ENCODE data around the gene TANC1.

DNA sequence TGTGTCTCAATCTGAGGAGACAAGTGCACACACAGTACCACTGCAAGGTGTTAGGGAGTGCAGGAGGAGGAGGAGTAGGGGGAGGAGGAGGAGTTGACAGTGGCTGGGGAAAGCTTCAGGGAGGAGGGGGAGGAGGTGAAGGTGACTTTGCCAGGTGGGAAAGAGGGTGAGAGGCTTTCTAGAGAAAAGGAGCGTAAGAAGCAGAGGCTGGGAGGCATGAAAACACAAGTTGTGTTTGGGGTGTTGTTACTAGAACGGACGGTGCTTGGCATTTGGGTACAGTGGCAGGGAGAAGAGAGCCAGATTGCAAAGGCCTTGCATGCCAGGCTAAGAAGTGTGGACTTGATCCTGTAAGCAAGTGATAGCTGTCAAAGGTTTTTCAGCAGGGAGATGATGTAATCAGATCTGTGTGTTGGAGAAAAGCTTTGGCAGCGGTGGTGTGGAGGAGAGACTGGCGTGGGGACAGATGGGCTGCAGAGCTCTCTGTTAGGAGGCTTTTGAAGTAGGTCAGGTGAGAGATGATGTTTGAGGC is 16.2 kb downstream of the TANC1 start:
- no peak for TF ChIP-seq TAF1 (IDR thresholded peaks at IDR 0.05; ENCODE audit: borderline replicate concordance, insufficient read depth, low read length)
- TF ChIP-seq FOXP2 (optimal IDR thresholded peaks at IDR 0.05; ENCODE audit: borderline replicate concordance, extremely low read depth, extremely low read length, insufficient read depth) = no peak
- TF ChIP-seq, protein P1, sequence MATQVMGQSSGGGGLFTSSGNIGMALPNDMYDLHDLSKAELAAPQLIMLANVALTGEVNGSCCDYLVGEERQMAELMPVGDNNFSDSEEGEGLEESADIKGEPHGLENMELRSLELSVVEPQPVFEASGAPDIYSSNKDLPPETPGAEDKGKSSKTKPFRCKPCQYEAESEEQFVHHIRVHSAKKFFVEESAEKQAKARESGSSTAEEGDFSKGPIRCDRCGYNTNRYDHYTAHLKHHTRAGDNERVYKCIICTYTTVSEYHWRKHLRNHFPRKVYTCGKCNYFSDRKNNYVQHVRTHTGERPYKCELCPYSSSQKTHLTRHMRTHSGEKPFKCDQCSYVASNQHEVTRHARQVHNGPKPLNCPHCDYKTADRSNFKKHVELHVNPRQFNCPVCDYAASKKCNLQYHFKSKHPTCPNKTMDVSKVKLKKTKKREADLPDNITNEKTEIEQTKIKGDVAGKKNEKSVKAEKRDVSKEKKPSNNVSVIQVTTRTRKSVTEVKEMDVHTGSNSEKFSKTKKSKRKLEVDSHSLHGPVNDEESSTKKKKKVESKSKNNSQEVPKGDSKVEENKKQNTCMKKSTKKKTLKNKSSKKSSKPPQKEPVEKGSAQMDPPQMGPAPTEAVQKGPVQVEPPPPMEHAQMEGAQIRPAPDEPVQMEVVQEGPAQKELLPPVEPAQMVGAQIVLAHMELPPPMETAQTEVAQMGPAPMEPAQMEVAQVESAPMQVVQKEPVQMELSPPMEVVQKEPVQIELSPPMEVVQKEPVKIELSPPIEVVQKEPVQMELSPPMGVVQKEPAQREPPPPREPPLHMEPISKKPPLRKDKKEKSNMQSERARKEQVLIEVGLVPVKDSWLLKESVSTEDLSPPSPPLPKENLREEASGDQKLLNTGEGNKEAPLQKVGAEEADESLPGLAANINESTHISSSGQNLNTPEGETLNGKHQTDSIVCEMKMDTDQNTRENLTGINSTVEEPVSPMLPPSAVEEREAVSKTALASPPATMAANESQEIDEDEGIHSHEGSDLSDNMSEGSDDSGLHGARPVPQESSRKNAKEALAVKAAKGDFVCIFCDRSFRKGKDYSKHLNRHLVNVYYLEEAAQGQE (IDR thresholded peaks at IDR 0.05; ENCODE audit: insufficient read depth in 1 of 2, low read depth in 2 of 2, low read length in 2 of 2) = no peak
- TF ChIP-seq POLR2AphosphoS5 (IDR thresholded peaks at IDR 0.05; ENCODE audit: low read depth, low read length) = no peak
- no peak for TF ChIP-seq SIN3A (IDR thresholded peaks at IDR 0.05; ENCODE audit: borderline replicate concordance, insufficient read depth, low read length)

All from PFSK-1 (cell line).